Effector memory CD4-positive, alpha-beta T cell (primary cell): ENCODE results near the gene PDE3B.
"Not testable (repeated sequence)": the region's sequence is repeated elsewhere in the genome, so short reads cannot be mapped to it uniquely, and the experiment has no call there.

Experiments used
- DNase-seq, 3 donors: peaks; one replicate each; pipeline ENCODE4 v3.0.0-alpha.2; 2020
- H3K27ac ChIP-seq: 2 replicates; pipeline ENCODE4 v1.7.0; 2013; ENCODE audit warnings: mild to moderate bottlenecking, low read length, moderate library complexity; ENCODE audit not compliant: insufficient read depth, poor library complexity, severe bottlenecking
- H3K27me3 ChIP-seq: replicated peaks from 2 replicates; pipeline ENCODE4 v1.7.0; 2013; ENCODE audit warnings: mild to moderate bottlenecking, low read length; ENCODE audit not compliant: insufficient read depth, control insufficient read depth, poor library complexity, severe bottlenecking
- H3K36me3 ChIP-seq: 2 replicates; pipeline ENCODE4 v1.7.0; 2013; ENCODE audit warnings: mild to moderate bottlenecking, low read length, moderate library complexity; ENCODE audit not compliant: control insufficient read depth, insufficient read depth
- H3K4me1 ChIP-seq: 2 replicates; pipeline ENCODE4 v1.7.0; 2013; ENCODE audit warnings: low read length, mild to moderate bottlenecking; ENCODE audit not compliant: control insufficient read depth, insufficient read depth, poor library complexity, severe bottlenecking
- H3K4me3 ChIP-seq: 2 replicates; pipeline ENCODE4 v1.7.0; 2013; ENCODE audit warnings: low read length, low read depth, mild to moderate bottlenecking; ENCODE audit not compliant: insufficient read depth, poor library complexity, severe bottlenecking
- H3K9me3 ChIP-seq: 2 replicates; pipeline ENCODE4 v1.7.0; 2013; ENCODE audit warnings: mild to moderate bottlenecking, low read length, moderate library complexity; ENCODE audit not compliant: control insufficient read depth

The PDE3B gene

GRCh38 chr11:14673421-14673820, 29.8 kb downstream of the PDE3B start:
- Histone ChIP-seq H3K9me3 (no peaks in the 10 kb centered on the region), H3K4me1 (no peaks in the 10 kb centered on the region), H3K27ac (no peak overlapping the region), H3K4me3 (no peak overlapping the region), H3K36me3 (no peaks in the 10 kb centered on the region), H3K27me3 (no peaks in the 10 kb centered on the region)
- no peak for DNase-seq

- no peaks in the 10 kb centered on the region for H3K4me1 ChIP-seq
- H3K27ac ChIP-seq = no peak overlapping the region
- no peaks in the 10 kb centered on the region for H3K36me3 ChIP-seq
- no peak for DNase-seq
- H3K9me3 ChIP-seq = no peaks in the 10 kb centered on the region
- H3K4me3 ChIP-seq = no peak overlapping the region
- no peaks in the 10 kb centered on the region for H3K27me3 ChIP-seq
Observed at GRCh38 chr11:14673824-14674405, 30.3 kb downstream of the PDE3B start.

- Histone ChIP-seq H3K9me3 (no peaks in the 10 kb centered on the region), H3K27ac (no peak overlapping the region), H3K4me1 (no peaks in the 10 kb centered on the region), H3K4me3 (no peak overlapping the region), H3K36me3 (no peaks in the 10 kb centered on the region), H3K27me3 (no peaks in the 10 kb centered on the region)
- DNase-seq = no peak
Observed at GRCh38 chr11:14676068-14676467, 32.5 kb downstream of the PDE3B start.

GRCh38 chr11:14677146-14677545, 33.5 kb downstream of the PDE3B start:
- Histone ChIP-seq H3K27me3 (no peaks in the 10 kb centered on the region), H3K4me3 (no peak overlapping the region), H3K27ac (no peak overlapping the region), H3K36me3 (no peaks in the 10 kb centered on the region), H3K9me3 (no peaks in the 10 kb centered on the region), H3K4me1 (no peaks in the 10 kb centered on the region)
- no peak for DNase-seq

GRCh38 chr11:14678350-14678749, 34.7 kb downstream of the PDE3B start:
- Histone ChIP-seq H3K27ac (no peak overlapping the region), H3K4me1 (no peaks in the 10 kb centered on the region), H3K9me3 (no peaks in the 10 kb centered on the region), H3K4me3 (no peak overlapping the region), H3K27me3 (no peaks in the 10 kb centered on the region), H3K36me3 (no peaks in the 10 kb centered on the region)
- no peak for DNase-seq

GRCh38 chr11:14679662-14680061, 36.1 kb downstream of the PDE3B start:
- Histone ChIP-seq H3K9me3 (no peaks in the 10 kb centered on the region), H3K36me3 (no peaks in the 10 kb centered on the region), H3K4me3 (no peak overlapping the region), H3K27ac (no peak overlapping the region), H3K27me3 (no peaks in the 10 kb centered on the region), H3K4me1 (no peaks in the 10 kb centered on the region)
- DNase-seq = no peak

- not testable (repeated sequence) for H3K36me3 ChIP-seq, DNase-seq, H3K27ac ChIP-seq, H3K4me1 ChIP-seq, H3K4me3 ChIP-seq, H3K9me3 ChIP-seq, H3K27me3 ChIP-seq
Observed at GRCh38 chr11:14684234-14684915, 40.8 kb downstream of the PDE3B start.

GRCh38 chr11:14687456-14687855, 43.9 kb downstream of the PDE3B start:
- H3K27ac ChIP-seq = no peak overlapping the region
- DNase-seq = no peak

GRCh38 chr11:14687943-14688627, 44.5 kb downstream of the PDE3B start:
- peaks cover 8% of the 10 kb centered on the region for H3K4me1 ChIP-seq
- no peak for DNase-seq
- no peaks in the 10 kb centered on the region for H3K9me3 ChIP-seq
- H3K4me3 ChIP-seq = no peak overlapping the region
- H3K27me3 ChIP-seq = no peaks in the 10 kb centered on the region
- no peak overlapping the region for H3K27ac ChIP-seq
- H3K36me3 ChIP-seq = no peaks in the 10 kb centered on the region

More at GRCh38 chr11:14687456-14687855, 43.9 kb downstream of the PDE3B start:
- Histone ChIP-seq H3K4me1 (peaks cover 8% of the 10 kb centered on the region), H3K27me3 (no peaks in the 10 kb centered on the region), H3K9me3 (no peaks in the 10 kb centered on the region), H3K4me3 (no peak overlapping the region), H3K36me3 (no peaks in the 10 kb centered on the region)

GRCh38 chr11:14695656-14696055, 52.1 kb downstream of the PDE3B start:
- not testable (repeated sequence) for DNase-seq, H3K4me1 ChIP-seq, H3K36me3 ChIP-seq, H3K4me3 ChIP-seq, H3K27ac ChIP-seq, H3K9me3 ChIP-seq, H3K27me3 ChIP-seq
